Inflammatory macrophage treated with lipopolysaccharide for 1 hour (primary cell): ENCODE results near the gene TCAF1.

Experiments
- DNase-seq, 2 donors: peaks; one replicate each; pipeline ENCODE4 v3.0.0-alpha.2; 2020 to 2022

The TCAF1 gene, protein sequence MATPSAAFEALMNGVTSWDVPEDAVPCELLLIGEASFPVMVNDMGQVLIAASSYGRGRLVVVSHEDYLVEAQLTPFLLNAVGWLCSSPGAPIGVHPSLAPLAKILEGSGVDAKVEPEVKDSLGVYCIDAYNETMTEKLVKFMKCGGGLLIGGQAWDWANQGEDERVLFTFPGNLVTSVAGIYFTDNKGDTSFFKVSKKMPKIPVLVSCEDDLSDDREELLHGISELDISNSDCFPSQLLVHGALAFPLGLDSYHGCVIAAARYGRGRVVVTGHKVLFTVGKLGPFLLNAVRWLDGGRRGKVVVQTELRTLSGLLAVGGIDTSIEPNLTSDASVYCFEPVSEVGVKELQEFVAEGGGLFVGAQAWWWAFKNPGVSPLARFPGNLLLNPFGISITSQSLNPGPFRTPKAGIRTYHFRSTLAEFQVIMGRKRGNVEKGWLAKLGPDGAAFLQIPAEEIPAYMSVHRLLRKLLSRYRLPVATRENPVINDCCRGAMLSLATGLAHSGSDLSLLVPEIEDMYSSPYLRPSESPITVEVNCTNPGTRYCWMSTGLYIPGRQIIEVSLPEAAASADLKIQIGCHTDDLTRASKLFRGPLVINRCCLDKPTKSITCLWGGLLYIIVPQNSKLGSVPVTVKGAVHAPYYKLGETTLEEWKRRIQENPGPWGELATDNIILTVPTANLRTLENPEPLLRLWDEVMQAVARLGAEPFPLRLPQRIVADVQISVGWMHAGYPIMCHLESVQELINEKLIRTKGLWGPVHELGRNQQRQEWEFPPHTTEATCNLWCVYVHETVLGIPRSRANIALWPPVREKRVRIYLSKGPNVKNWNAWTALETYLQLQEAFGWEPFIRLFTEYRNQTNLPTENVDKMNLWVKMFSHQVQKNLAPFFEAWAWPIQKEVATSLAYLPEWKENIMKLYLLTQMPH

DNA sequence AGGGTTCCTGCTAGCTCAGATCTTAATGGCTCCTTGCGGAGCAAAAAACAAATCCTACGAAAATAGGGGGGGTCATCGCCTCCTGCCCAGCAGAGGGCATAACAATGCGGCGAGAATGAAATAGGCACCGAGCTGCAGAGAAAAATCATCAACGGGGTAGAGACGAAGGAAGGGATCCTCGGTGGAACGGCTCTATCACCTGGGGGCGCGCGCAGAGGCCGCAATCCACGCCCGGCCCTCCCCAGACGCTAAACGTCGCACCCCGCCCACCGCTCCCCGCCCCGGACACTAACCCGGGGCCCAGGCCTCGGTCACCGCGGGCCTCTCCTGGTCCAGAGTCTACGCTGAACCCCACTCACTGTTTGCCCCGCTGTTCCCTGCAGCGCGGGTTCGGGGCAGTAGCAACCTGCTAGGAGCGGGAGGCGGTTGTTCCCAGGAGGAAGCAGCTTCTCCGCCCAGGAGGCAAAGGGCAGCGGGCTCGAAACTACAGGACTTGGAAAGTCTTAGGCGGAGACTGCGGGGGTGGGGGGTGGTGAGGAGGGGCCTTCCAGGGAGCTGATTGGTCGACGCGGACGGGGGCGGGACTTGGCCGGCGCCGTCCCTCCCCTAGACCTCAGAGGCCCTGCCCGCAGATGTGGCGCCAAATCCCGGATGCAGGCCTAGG lies at the start of gene TCAF1:
TSS of gene TCAF1 (minus strand) at position 509 of the 664 bp plus-strand sequence. CDS start 25,568 bp downstream, outside the sequence.
- peak; percentile 94 to 96 for DNase-seq

DNA sequence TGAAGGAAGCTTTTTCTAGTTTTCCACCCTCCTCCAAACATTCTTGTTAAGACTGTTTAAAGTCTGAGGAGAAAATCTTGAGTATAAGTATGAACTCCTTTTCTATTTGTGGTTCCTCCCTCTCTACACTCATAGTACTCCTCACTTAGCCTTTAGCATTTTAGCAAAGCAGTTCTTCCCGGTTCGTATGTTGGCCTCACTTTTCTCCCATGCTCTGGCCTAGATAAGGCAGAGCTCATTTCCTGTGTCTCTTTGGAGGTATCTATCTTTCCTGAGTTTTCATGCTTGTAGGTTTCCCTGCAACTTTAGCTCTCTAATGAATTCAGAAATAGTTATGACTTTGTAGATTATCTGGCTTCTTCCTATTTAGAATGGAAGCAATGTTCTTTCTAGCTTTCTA lies 46.8 kb upstream of the TCAF1 start:
- DNase-seq = no peak

DNA sequence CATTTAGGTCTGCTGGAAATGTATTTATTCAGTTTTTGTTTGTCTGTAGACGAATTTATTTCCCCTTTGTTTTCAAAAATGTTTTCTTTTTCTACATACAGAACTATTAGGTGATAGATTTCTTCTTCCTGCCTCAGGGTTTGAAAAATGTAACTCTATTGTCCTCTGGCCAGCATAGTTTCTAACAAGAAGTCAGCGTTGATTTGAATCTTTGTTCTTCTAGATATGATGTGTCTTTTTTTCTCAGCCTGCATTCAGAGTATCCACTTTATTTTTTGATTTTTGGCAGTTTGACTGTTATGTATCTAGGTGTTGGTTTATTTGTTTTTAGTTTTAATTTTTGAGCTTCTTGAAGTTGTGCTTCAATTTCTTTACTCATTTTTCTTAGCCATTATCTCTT lies 45.1 kb upstream of the TCAF1 start:
- DNase-seq = no peak

DNA sequence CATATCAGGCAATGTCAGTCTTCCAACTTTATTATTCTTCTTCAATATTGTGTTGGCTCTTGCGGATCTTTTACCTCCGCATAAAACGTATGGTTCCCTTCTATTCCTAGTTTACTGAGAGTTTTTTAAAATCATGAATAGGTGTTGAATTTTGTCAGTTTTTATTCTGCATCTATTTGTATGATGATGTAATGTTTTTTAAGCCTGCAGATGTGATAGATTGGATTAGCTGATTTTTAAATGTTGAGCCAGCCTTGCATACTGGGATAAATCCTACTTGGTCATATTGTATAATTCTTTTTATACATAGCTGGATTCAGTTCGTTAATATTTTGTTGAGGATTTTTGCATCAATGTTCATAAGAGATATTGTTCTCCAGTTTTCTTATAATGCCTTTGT lies 43.4 kb upstream of the TCAF1 start:
- no peak for DNase-seq

DNA sequence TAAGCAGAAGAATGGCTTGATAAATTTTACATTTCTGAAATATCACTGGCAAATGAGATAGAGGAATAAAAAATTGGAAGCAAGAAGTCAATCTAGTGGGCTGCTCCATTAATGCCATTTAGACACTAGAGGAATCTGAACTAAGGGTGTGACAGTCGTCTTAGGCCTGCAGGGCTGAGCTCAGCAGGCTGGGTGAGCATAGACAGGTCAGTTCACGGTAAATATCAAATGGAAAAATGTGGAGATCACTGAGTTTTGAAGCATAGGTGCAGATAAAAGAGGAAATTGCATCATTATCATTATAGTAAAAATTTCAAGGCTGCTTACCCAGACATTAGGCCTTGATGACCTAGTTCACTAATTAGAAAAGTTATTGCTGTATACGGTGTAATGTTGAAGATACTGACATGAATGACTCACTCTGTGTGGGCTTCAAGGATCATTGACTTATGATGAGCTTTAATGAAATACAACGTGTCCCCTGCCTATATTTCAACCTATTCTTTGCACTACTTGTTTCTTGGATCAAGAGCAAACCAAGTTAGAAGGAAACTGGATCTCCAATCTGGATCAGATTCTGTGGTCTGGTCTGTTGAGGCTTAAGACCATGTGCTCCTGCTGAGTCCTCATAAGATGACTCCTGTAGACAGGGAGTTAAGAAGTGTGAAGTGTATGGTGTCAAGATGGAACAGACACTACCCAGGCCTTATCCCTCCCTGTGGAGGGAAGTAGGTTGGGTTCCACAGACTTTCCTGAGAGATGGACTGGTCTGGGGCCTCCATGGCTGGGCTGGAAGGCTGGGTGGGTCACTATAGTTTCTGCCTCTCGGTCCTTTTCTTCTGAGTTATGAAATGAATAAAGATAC lies 36.6 kb upstream of the TCAF1 start:
- DNase-seq = no peak

DNA sequence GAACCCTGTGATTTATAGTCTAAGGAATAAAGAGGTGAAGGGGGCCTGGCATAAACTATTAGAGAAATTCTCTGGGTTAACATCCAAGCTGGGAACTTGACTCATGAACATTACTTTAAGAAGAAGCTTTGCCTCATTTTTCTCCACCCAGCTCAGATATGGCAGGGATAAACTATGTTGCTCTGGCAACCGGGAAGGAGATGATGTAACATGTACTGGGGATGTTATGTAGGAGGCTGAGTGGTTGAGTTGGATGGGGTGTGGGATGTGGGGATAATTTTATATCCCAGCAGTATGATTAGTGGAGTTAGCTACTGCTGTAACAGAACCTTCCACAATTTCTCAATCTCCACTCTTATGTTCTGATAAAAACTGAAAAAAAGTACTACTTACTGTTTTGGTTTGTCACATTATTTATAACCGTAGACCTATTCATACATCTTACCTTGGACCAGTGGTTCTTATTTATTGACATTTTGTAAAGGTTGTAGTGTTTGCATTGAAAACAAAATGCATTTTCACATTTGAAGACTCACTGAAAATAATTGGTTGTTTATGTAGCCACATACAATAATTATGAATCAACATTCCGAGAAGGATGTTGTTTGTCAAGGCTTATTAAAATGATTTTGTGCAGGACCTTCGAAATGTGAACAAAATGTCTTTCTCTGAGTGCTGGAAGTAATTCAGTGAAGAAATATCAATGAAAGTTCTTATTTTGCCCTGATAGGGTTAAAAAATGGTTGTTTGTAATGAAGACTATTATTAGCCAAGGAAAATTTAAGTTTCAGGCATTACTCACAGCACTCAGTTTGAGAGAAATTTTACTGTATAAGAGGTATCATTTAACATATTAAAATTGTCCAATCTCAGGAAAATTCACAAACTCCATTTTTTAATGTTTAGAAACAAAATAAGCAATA lies 34.4 kb upstream of the TCAF1 start:
- DNase-seq = no peak

DNA sequence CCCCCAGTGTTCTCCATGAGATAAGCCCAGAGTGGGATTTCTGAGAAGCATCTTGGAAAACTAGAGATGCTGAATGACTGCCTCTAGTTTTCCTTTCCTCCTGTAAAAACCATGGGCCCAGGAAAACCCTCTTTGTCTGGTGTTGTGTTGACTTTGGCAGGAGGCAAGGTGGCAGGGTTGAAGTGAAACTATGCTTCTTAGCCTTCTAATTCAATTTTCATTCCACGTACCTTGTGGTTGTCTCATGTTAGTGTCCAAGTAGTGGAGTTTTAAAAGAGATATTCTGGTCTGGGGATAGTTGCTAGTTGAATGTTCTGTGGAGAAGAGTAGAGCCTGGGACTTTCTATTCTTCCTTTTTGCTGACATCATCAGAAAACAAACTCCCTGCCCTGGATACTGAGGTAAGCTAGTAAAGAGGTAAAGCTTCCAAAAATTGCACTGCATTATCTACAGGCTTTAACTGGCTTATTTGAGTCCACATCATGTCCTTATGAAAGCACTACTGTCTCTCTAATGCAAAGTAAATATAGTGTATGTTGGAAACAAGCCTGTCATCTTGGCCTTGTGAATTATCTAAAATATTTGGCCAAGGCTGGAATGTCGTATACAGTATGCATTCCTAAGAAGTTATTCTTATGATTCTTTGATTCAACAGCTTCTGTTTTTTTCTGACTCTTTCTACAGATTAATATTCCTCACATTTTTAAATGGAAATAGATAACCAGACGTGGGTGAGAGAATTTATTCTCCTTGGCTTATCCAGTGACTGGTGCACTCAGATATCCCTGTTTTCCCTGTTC lies 32.8 kb upstream of the TCAF1 start, which contains the start of gene OR2F2:
TSS of gene OR2F2 (plus strand) at position 708 of the 800 bp plus-strand sequence. CDS start at position 708, 0 bp downstream.
- no peak for DNase-seq

DNA sequence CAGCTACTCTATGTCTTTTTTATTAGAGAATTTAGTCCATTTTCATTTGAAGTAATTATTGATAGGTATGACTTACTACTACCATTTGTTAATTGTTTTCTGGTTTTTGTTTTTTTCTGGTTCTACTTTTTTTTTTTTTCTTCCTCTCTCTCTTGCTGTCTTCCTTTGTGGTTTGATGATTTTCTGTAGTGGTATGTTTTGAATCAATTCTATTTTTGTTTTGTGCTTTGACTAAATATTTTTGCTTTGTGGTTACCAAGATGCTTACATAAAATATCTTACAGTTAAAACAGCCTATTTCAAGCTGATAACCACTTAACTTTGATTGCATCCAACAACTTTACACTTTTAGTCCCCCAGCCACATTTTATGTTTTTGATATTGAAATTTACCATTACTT lies 29.8 kb upstream of the TCAF1 start:
- DNase-seq = no peak

DNA sequence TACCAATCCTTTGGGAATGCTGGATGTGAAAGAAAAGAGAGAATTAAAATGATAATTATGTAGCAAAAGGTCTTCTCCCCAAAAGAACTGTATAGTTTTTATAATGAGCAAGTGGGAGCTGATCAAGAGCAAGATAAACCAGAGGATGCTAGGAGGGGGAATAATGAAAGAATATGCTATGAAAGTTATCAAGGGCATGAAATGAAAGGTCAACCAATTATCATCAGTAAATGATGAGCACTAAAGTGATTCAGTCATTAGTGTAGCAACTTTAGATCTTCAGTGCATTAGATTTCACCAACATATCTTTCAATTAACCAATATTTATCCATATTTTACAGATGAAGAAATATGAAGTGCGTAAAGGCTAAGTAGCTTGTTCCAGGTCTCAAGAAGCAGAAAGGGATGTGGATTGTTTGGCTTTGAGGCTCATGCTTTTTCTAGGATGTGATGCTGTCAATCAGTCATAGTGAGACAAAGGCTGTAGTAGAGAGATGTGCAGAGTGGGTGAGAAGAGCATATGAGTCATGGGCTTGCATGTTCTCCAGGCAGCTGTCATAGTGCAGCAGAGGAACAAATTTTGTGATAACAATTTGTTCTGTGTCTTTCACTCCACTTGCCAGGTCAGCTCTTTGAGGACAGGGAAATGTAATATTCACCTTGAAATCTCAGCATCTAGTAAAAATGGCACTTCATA lies 27.4 kb upstream of the TCAF1 start:
- no peak for DNase-seq

DNA sequence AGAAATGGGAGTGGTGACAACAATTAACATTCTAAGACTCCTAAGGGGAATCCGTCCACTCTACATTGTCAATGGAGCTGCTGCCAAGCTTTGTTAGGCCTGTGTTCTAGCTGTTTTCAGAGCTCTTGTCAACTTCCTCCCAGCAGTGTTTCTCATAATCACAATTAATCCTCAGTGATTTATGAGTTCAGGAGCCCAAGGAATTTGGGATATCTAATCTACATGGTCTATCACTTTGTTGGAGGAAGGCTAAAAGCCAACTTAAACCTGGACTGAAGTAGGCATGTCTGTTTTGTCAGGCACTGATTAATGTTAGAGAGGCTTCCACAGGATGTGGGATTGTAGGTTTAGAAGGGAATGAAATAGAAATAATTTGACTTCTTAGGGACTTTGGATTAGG lies 22.9 kb upstream of the TCAF1 start:
- no peak for DNase-seq

DNA sequence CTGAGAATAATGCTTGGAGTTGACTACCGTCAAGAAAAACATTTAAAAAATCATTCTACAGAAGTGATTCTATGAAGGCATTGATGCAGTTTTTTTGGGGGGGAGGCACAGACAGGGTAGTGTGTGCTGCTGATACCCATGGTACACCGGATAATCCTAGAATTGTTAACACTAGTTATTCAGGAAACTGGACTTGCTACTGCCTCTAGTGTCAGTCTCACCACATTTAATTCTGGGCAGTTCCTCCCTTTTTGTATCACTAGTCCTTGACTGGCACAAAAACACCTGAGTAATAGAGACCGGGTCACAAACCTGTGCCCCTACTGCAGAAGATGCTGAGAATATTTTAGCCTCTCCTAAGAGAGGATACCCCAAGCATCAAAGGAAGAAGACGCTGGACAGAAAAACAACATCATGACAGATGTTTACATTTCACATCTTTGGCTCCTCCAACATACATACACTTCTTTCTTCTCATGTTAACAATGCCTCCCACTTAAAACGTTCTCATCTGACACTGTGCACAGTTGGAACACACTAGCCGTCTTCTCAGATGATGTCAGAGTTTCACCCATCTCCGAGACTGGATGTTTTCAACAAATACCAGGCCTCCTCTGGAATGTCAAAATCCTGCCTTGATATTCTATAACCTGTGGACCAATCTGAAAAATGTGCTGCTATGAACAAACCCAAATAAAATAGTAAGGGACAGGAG lies 13.1 kb upstream of the TCAF1 start:
- DNase-seq = no peak

DNA sequence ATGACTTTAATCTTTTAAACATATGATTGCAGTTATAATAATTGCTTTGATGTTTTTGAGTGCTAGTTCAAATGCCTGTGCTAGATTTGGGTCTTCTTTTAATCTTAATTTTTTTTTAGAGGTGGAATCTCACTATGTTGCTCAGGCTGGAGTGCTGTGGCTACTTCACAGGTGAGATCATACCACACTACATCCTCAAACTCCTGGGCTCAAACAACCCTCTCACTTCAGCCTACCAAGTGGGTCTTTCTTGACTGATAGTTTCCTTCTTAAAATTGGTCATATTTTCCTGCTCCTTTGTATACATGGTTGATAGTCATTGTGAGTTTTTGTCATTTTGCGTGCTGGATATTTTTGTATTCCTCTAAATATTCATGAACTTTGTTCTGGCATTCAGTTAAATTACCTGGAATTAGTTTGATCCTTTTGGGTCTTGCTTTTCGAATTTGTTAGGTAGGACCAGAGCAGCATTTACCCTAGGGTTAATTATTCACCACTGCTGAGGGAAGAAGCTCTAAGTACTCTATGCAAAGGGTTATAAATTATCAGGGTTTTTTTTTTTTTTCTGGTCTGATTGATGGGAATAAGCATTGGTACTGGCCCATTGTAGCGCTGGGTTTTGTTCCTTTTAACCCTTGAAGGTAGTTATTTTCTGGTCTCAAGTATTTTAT lies 12.1 kb upstream of the TCAF1 start:
- no peak for DNase-seq

DNA sequence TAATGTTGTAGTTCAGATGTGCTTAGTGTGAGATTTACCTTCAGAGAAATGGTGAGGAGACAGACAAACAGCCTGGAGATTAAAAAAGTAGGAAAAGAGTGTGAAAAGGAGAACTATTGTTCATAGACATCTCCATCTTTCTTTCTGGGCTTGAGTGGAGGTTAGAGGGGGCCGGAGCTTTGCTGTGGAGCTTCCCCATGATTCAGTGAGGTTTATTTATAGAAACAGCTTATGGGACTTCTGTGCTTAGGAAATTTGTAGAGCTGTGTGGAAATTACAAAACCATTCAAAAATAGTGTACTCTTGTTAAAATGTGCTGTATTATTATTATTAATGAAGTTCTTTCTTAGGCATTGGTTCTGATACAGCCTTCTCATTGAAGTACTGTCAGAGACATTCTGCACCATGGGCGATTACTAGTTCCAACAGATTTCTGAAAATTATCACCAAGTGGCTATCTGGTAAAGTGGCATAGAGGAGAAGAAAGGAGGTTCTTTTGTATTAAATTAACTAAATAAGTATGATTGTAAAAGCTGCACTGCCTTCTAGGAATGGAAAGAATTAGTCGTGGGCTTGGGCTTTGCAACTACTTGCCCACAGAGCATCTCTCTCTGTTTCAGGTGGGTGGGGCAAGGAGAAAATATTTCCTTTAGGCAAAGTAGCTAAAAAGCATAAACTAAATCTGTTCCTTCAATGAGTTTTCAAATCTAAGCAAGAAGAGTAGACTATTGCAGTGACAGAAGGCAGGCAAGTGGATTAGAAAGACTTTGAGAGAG lies 8.7 kb upstream of the TCAF1 start:
- no peak for DNase-seq

DNA sequence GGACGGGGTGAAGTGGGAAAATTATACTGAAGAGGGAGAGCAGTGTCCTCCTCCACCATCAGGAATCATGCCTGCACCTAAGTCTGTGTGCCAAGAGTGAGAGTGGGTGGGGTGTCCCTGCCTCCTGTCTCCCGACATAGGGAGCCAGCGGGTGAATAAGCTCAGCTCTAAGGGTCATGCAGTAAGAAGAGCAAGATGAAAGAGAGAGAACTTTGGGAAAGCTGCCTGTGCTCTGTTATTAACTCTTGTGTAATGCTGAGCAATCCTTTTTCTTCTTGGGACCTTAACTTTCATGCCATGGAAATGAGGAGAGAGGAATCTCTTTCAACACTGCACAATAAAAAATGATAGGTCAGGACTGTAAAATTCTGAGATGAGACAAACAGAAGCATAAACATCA lies 7.9 kb upstream of the TCAF1 start:
- no peak for DNase-seq

DNA sequence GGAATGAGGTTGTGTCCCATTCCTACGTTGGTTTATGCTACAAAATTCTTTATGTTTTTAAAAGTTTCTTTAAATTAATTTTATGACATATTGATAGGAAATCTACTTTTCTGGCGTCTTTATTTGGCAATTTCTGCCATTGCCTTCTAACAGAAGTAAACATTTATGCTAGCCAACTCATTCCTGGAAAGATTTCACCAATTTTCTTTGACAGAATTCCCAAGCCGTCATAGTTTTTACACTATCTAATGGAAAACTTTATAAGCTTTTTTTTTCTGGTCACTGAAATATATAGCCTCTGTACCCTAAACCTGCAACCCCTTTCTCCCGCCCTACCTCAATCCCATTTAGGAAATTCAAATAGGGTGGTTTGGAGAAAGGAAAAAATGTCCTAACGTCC lies 6.1 kb upstream of the TCAF1 start:
- DNase-seq = no peak

DNA sequence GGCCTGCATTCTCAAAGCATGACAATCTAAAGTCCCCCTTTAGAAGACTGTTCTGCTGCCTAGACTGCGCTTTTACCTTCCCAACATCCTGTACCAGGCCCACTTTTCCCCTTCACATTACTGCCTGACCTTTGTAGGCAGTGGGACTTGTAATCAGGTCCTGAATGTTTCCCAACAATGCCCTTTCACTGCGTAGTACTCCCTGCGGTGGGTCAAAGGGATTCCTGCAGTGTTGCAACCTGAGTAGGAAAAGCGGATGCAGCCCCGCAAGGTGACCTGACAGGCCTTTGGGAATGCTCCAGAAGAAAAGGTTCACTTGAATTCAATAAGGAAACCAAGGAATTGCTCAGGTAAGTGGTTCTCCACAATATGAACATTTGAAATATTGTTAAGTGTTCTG lies 4.9 kb upstream of the TCAF1 start:
- no peak for DNase-seq

DNA sequence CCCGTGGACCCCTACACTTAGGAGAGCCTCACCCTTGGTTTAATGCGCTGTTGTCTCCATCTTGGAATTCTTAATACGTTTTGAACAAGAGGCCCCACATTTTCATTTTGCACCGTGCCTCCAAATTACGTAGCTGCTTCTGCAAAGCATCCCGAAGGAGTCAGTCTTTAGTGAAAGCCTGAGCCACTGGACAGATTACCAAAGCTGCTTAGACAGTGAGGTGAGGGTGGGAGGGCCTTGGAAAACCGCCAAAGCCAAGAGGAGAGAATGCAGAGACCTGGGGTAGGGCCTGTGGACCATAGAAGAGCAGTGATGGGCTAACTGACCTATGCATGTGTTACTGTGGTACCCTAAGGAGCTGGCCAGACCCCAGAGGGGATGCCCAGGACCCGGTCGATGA lies 4.2 kb upstream of the TCAF1 start:
- DNase-seq = no peak

DNA sequence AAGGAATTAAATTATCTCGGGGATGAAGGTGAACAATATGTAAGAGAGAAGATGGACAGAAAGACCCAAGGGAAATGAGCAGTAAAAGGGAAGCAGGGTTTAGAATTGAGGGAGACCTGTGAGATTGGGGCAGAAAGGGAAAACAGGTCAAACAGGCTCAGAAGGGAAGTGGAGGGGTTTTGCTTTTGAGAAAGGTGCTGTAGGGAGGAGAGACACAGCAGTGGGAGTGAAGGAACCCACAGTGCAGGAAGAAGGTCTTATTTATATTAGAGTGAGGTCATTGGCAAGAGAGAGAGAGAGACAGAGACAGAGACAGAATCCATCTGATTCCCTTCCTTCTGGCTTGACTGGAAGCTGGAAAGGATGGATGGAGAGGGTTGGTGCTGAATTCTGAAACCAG lies 3.5 kb upstream of the TCAF1 start:
- DNase-seq = no peak
